HUES64 (cell line): ENCODE data around the gene BCL2.
"Not testable (repeated sequence)": the region's sequence is repeated elsewhere in the genome, so short reads cannot be mapped to it uniquely, and the experiment has no call there.

Experiments
- H3K27ac ChIP-seq: 2 replicates; pipeline ENCODE4 v1.7.0; 2013; ENCODE audit warnings: low read depth, low read length, inconsistent platforms
- H3K27me3 ChIP-seq: 2 replicates; pipeline ENCODE4 v1.6.1; 2013; ENCODE audit warnings: mild to moderate bottlenecking, low read length; ENCODE audit not compliant: insufficient read depth
- H3K36me3 ChIP-seq: 2 replicates; pipeline ENCODE4 v1.6.1; 2013; ENCODE audit warnings: mild to moderate bottlenecking, low read length; ENCODE audit not compliant: insufficient read depth
- H3K4me1 ChIP-seq: 2 replicates; pipeline ENCODE4 v1.6.1; 2013; ENCODE audit warnings: mild to moderate bottlenecking, low read length, moderate library complexity; ENCODE audit not compliant: insufficient read depth
- H3K4me3 ChIP-seq: 2 replicates; pipeline ENCODE4 v1.5.1; 2013; ENCODE audit warnings: mild to moderate bottlenecking, low read length, moderate library complexity
- H3K9ac ChIP-seq: 2 replicates; pipeline ENCODE4 v1.6.1; 2013; ENCODE audit warnings: mild to moderate bottlenecking, low read depth, low read length
- H3K9me3 ChIP-seq: 2 replicates; pipeline ENCODE4 v1.6.1; 2013; ENCODE audit warnings: low read depth, low read length; ENCODE audit not compliant: insufficient read depth
- WGBS: fragments of 150-250, 120-280 bp; methylation state at CpG from one replicate; pipeline ENCODE4 v1.1.7; 2013; ENCODE audit warnings: missing lambda C conversion rate; 5-methylcytosine and 5-hydroxymethylcytosine counted together

Gene BCL2

DNA sequence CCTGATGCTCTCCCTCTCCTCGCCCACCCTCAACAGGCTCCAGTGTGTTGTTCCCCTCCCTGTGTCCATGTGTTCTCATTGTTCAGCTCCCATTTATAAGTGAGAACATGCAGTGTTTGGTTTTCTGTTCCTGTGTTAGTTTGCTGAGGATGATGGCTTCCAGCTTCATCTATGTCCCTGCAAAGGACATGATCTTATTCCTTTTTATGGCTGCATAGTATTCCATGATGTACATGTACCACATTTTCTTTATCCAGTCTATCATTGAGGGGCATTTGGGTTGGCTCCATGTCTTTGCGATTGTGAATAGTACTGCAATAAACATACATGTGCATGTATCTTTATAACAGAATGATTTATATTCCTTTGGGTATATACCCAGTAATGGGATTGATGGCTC, 128.7 kb downstream of the BCL2 start:
- not testable (repeated sequence) for H3K9ac ChIP-seq, H3K27ac ChIP-seq, H3K4me3 ChIP-seq, H3K9me3 ChIP-seq, H3K27me3 ChIP-seq, H3K36me3 ChIP-seq, H3K4me1 ChIP-seq
- 90% methylated on average over 1 of the region's 2 CpGs for WGBS

DNA sequence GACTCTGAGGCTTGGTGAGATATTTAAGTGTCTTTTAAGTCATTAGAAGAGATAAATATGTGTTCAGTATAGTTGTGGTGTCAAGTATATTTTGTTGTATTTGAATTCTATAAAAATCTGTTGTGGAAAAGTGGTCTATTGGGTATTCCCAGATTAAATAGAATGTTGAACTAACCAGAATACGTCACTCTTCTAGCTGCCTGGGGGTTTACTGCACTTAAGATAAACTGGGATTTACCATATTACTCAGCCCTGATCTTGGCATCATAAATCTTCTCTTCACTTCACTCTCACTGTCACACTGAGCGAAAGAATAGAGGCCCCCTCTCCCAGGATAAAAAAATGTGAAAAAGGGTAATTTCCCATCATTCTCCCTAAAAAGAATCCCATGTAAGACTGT, 129.8 kb downstream of the BCL2 start:
- H3K36me3 ChIP-seq: no peaks in the 10 kb centered on the region
- H3K27ac ChIP-seq: no peak overlapping the region
- H3K4me3 ChIP-seq: no peak overlapping the region
- WGBS: 100% methylated on average over 2 of the region's 2 CpGs
- no peaks in the 10 kb centered on the region for H3K27me3 ChIP-seq
- H3K4me1 ChIP-seq: no peaks in the 10 kb centered on the region
- H3K9ac ChIP-seq: no peak overlapping the region
- no peaks in the 10 kb centered on the region for H3K9me3 ChIP-seq

DNA sequence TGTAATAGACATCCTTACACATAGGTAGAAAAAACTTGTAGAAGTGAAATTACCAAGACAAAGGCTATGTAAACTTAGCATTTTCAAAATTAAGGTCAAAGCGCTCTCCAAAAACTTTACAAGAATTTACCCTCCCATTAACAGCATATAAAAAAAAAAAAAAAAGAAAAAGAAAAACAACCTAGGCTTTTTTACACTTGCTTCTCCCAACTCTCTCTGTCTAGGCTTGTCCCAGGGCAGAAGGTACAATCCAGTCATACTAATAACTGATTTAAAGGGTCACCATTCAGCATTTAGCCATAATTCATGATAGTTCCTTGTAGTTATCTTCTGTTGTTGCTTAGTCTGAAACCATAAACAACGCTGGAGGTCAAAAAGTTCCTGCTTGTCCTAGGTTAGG, 130.5 kb downstream of the BCL2 start:
- Histone ChIP-seq H3K9ac (no peak overlapping the region), H3K36me3 (no peaks in the 10 kb centered on the region), H3K4me1 (no peaks in the 10 kb centered on the region), H3K9me3 (no peaks in the 10 kb centered on the region), H3K27ac (no peak overlapping the region), H3K4me3 (no peak overlapping the region), H3K27me3 (no peaks in the 10 kb centered on the region)
- 100% methylated on average over 1 of the region's 2 CpGs for WGBS

DNA sequence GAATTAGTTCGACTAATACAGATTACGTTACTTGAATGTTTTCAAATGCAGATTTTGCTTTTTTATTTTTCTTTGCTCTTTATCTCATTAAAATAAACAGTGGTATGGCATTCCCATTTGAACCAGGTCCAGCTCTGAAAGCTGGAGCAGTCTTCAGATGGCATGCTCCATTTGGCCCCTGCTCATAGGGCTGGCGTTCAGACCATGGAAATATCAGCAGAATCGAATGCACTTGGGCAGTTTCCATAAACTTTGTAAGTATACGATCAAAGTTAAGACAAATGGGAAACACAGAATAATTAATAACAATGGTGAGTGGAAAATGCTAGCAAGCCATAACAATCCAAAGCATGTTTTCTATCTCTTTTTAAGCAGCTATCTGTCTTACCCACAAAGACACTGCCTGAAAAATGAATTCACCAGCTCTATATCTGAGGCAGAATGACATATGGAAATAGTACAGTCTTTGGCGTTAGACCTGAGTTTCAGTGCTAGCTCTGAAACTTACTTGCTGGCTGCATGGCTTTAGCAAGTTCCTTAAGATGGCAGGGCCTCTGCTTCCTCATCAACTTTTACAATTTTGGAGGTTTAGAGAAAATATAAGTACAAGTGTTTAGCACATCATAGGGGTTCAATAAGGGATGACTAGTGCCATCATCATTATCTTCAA, 131.6 kb downstream of the BCL2 start:
- Histone ChIP-seq H3K9me3 (no peaks in the 10 kb centered on the region), H3K9ac (no peak overlapping the region), H3K4me1 (no peaks in the 10 kb centered on the region), H3K4me3 (no peak overlapping the region), H3K36me3 (no peaks in the 10 kb centered on the region), H3K27me3 (no peaks in the 10 kb centered on the region), H3K27ac (no peak overlapping the region)
- WGBS: 97% methylated on average over 6 of the region's 6 CpGs

DNA sequence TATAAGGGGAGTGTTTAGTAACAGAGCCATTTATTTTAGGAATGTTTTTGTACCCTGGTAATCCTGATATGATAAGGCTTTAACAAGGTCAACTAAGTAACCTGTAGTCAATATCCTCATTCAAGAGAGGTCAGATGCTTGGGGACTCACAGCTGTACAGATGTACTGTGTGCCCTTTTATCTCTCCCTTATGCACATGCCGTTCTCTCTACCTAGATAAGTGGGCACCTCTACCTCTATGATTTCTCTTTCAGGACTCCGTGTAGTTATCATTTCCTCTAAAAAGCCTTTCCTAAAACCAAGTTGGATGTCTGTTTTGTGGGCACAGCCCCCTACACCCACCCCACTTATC, 132.4 kb downstream of the BCL2 start:
- Histone ChIP-seq H3K4me3 (no peak overlapping the region), H3K27ac (no peak overlapping the region), H3K9me3 (no peaks in the 10 kb centered on the region), H3K36me3 (no peaks in the 10 kb centered on the region), H3K4me1 (no peaks in the 10 kb centered on the region), H3K27me3 (no peaks in the 10 kb centered on the region), H3K9ac (no peak overlapping the region)
- WGBS: 96% methylated on average over 2 of the region's 2 CpGs

DNA sequence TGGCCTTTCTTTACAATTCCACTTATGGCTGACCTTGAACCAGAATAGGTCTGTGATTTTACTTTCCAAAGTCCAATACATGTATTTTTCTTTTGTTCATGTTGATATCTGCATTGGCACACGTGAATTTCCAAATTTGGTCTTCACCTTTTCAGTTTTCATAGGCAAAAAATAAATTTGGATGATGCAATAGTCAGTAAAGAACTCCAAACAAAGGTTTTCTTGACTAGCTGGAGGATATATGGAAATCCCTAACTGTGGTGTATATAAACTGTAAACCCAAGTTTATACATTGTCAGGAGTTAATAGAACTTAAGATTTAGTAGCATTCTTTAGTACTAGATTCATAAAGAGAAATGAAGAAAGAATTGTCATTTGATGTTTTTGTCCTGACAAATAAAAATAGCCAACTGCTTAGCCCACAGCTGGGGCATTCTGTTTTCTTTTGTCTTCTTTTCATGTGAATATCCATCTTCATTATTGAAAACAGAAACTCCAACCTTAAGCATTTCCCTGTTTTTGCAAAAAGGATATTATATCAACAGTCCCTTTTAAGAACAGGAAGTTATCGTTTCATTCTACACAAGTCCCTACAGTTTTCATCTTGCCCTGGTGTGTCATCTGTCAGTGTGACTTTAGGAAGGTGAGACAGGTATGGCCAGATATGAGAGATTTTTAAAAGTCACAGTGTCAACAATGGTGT, 132.9 kb downstream of the BCL2 start:
- H3K4me3 ChIP-seq: no peak overlapping the region
- H3K36me3 ChIP-seq: no peaks in the 10 kb centered on the region
- 63% methylated on average over 2 of the region's 2 CpGs for WGBS
- no peak overlapping the region for H3K27ac ChIP-seq
- no peak overlapping the region for H3K9ac ChIP-seq
- no peaks in the 10 kb centered on the region for H3K27me3 ChIP-seq
- H3K4me1 ChIP-seq: no peaks in the 10 kb centered on the region
- no peaks in the 10 kb centered on the region for H3K9me3 ChIP-seq

DNA sequence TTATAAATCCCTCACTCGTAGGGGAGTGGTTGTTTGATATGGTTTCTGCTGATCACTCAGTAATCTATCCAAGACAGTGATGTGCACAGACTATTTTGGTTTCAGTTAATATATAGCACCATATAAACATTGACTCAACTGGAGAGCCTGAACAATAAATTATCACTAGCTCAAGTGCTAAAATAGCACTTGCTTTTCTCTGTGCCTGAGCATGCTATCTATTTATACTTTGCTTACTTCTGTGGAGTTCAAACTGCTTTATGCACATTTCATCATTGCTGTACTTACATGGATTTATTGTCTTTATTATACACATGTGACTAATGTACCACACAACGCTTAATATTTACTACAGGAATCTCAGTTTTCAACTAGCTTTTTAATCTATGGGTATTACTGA, 133.6 kb downstream of the BCL2 start:
- Histone ChIP-seq H3K27ac (no peak overlapping the region), H3K36me3 (no peaks in the 10 kb centered on the region), H3K4me3 (no peak overlapping the region), H3K4me1 (no peaks in the 10 kb centered on the region), H3K9ac (no peak overlapping the region), H3K27me3 (no peaks in the 10 kb centered on the region), H3K9me3 (no peaks in the 10 kb centered on the region)
- no CpG with 5 or more reads among the region's 2 CpGs for WGBS

DNA sequence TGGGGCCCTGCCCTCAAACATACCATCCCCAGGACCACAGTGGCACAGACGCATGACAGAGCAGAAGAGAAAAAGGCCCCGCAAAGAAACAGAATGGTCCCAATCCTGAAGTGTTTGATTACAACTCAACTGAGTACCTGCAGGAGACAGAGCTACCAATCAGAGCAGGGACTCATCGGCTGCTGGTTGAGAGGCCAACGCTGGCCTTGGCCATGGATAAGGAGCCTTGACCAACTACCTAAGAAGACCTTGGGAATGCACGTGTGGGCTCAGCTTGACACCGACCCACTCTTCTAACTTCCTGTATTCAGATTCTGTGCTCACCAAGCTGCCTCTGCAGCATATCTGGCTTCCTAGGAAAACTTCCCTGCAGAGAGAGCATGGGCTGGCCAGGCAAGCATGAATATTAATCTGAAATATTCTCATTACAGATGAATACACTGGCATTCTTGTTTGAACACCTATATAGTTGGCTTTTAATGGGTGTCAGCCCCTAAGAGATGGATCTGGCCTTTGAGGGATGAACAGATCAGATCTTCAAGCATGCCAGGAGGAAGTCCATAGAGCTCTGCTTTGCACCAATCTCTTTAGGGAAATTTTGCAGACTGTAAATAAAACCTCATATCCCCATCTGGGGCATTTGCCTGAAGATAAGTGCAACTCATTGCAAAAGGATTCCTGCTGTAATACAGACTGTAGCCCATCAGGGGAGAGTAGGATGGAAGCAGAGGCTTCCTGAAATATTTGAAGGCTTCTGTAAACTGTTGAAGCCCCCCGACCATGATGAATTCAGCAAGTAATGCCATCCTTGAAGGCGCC, 135.4 kb downstream of the BCL2 start:
- no peaks in the 10 kb centered on the region for H3K27me3 ChIP-seq
- H3K27ac ChIP-seq: no peak overlapping the region
- H3K9me3 ChIP-seq: no peaks in the 10 kb centered on the region
- peaks cover 3% of the 10 kb centered on the region; the same call in 1 of the 2 replicates for H3K4me1 ChIP-seq
- H3K36me3 ChIP-seq: no peaks in the 10 kb centered on the region
- 91% methylated on average over 8 of the region's 8 CpGs for WGBS
- no peak overlapping the region for H3K9ac ChIP-seq
- H3K4me3 ChIP-seq: no peak overlapping the region

DNA sequence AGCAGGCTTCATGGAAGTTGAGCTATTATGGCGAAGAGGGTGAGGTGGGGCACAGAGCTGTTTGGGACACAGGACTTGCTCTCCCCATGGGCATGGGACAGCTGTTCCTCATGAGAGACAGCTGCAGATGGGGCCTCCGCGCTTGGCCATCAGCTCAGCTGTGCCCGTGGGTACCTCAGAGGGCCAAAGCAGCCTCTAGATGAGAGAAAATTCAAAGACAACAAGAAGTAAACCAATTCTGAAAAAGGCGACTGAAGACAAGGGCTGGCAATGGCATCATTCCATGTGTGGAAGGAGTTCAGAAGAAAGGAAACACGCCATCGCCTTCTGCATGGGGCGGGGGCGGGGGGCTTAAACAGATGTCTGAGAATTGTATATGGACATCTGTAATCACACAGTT, 136.2 kb downstream of the BCL2 start:
- no peaks in the 10 kb centered on the region for H3K27me3 ChIP-seq
- H3K36me3 ChIP-seq: no peaks in the 10 kb centered on the region
- WGBS: 93% methylated on average over 9 of the region's 9 CpGs
- H3K4me1 ChIP-seq: peaks cover 11% of the 10 kb centered on the region
- H3K9me3 ChIP-seq: no peaks in the 10 kb centered on the region
- no peak overlapping the region for H3K4me3 ChIP-seq
- no peak overlapping the region for H3K9ac ChIP-seq
- H3K27ac ChIP-seq: no peak overlapping the region

DNA sequence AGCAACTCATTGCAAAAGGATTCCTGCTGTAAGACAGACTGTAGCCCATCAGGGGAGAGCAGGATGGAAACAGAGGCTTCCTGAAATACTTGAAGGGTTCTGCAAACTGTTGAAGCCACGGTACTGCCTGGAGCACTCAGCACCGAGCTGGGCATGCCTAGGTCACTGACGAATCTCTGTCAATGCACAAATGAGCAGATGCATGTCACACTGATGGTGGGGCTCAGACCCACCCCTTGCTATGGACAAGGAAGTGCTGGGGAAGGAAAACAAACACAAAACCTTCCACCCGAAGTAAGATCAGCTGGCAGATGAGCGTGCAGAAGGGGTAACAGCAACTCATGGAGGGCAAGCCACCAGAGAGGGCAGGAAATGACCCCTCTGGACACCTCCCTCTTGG, 136.7 kb downstream of the BCL2 start:
- H3K9ac ChIP-seq: no peak overlapping the region
- H3K27me3 ChIP-seq: no peaks in the 10 kb centered on the region
- no peaks in the 10 kb centered on the region for H3K9me3 ChIP-seq
- no peaks in the 10 kb centered on the region for H3K36me3 ChIP-seq
- no peak overlapping the region for H3K4me3 ChIP-seq
- peaks cover 16% of the 10 kb centered on the region for H3K4me1 ChIP-seq
- WGBS: 90% methylated on average over 5 of the region's 5 CpGs
- no peak overlapping the region for H3K27ac ChIP-seq

DNA sequence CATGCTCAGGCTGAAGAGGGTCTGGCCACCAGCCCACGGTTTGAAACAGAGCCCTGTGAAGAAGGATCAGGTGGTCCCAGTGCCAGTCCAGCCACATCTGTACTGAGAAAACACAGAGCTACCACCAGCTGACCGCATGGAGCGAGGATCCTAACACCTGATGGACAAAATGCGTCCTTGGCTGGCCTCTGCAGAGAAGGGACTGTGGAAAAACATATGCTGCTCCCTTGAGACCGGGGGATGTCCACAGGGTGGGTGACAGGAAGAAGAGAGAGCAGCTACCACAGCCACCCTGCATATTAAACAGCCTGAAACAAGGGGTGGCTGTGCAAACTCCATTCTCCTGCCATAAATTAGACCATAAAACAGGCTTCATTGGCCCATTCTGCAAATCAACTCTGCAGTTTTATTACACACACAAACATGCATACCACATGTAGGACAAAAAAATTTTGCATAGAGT, 137.2 kb downstream of the BCL2 start:
- H3K36me3 ChIP-seq: no peaks in the 10 kb centered on the region
- peaks cover 16% of the 10 kb centered on the region for H3K4me1 ChIP-seq
- H3K4me3 ChIP-seq: no peak overlapping the region
- H3K9me3 ChIP-seq: no peaks in the 10 kb centered on the region
- H3K27ac ChIP-seq: no peak overlapping the region
- H3K27me3 ChIP-seq: no peaks in the 10 kb centered on the region
- H3K9ac ChIP-seq: no peak overlapping the region
- WGBS: 93% methylated on average over 5 of the region's 5 CpGs
